IMR-90 (cell line): ENCODE results near the gene NEURL1B. TPM values are rescaled to one million over a fixed set of nuclear protein-coding genes. Genes with fewer than 3 reads are reported as not detected.

Source experiments
- ATAC-seq: fragments of 200-7000 bp; cut with Tn5 transposase; 2 replicates; pipeline ENCODE4 v1.9.1; 2020; ENCODE audit warnings: low read depth, mild to moderate bottlenecking, moderate library complexity
- BruUV-seq: library from RNA; stranded (reverse); fragments of 400-500 nt; replicated peaks from 2 replicates; lab custom pipeline; 2021; lab: Mats Ljungman, UMichigan
- CTCF ChIA-PET: fragments of 300-600 bp; formaldehyde crosslinking; extraction: SDS; loops from one replicate; lab custom pipeline; 2021; ENCODE audit warnings: antibody characterized with exemption; lab: Yijun Ruan, JAX
- POLR2A ChIA-PET: fragments of 300-600 bp; sonication (Branson Sonifier 250); formaldehyde crosslinking; loops from one replicate; lab custom pipeline; 2022; ENCODE audit warnings: antibody characterized with exemption; ENCODE audit not compliant: unreplicated experiment; lab: Charles Lee
- DNase-seq: peaks from one replicate; pipeline ENCODE4 v3.0.0; 2013
- H2AFZ ChIP-seq: replicated peaks from 2 replicates; pipeline ENCODE3; 2013; ENCODE audit warnings: low read length, mild to moderate bottlenecking; ENCODE audit not compliant: poor library complexity
- H2AK5ac ChIP-seq: 2 replicates; pipeline ENCODE4 v1.6.1; 2013; ENCODE audit warnings: low read depth, low read length, inconsistent platforms
- H2AK9ac ChIP-seq: replicated peaks from 2 replicates; pipeline ENCODE3; 2013; ENCODE audit warnings: mild to moderate bottlenecking, low read depth, low read length, moderate library complexity; ENCODE audit not compliant: poor library complexity
- H2BK120ac ChIP-seq: 2 replicates; pipeline ENCODE4 v1.6.1; 2013; ENCODE audit warnings: low read depth, low read length, inconsistent platforms
- H2BK15ac ChIP-seq: 3 replicates; pipeline ENCODE4 v1.6.1; 2013; ENCODE audit warnings: low read depth, low read length, inconsistent platforms
- H2BK20ac ChIP-seq: 2 replicates; pipeline ENCODE4 v1.6.1; 2013; ENCODE audit warnings: low read depth, mild to moderate bottlenecking, inconsistent platforms, low read length, moderate library complexity
- H2BK5ac ChIP-seq: 2 replicates; pipeline ENCODE4 v1.6.1; 2013; ENCODE audit warnings: mild to moderate bottlenecking, low read depth, low read length, inconsistent platforms; ENCODE audit not compliant: poor library complexity, severe bottlenecking
- H3K14ac ChIP-seq: replicated peaks from 2 replicates; pipeline ENCODE4 v1.6.1; 2013; ENCODE audit warnings: low read depth, low read length, inconsistent platforms
- H3K18ac ChIP-seq: 2 replicates; pipeline ENCODE4 v1.6.1; 2013; ENCODE audit warnings: low read depth, low read length, control low read depth
- H3K23ac ChIP-seq: 2 replicates; pipeline ENCODE4 v1.6.1; 2013; ENCODE audit warnings: low read depth, low read length, inconsistent platforms
- H3K27ac ChIP-seq: 2 replicates; pipeline ENCODE4 v1.5.1; 2013; ENCODE audit warnings: mild to moderate bottlenecking, control low read depth, low read length; ENCODE audit not compliant: insufficient read depth
- H3K27me3 ChIP-seq: 2 replicates; pipeline ENCODE4 v1.6.1; 2013; ENCODE audit warnings: low read length; ENCODE audit not compliant: control insufficient read depth, insufficient read depth
- H3K36me3 ChIP-seq: 2 replicates; pipeline ENCODE4 v1.6.1; 2013; ENCODE audit warnings: low read length, mixed read lengths; ENCODE audit not compliant: control insufficient read depth, insufficient read depth
- H3K4ac ChIP-seq: 2 replicates; pipeline ENCODE4 v1.6.1; 2013; ENCODE audit warnings: low read depth, low read length, inconsistent platforms
- H3K4me1 ChIP-seq: 2 replicates; pipeline ENCODE4 v1.6.1; 2013; ENCODE audit warnings: low read length, mixed read lengths; ENCODE audit not compliant: control insufficient read depth, insufficient read depth
- H3K4me2 ChIP-seq: 2 replicates; pipeline ENCODE4 v1.6.1; 2013; ENCODE audit warnings: low read depth, mild to moderate bottlenecking, control low read depth, low read length, moderate library complexity
- H3K4me3 ChIP-seq: 2 replicates; pipeline ENCODE4 v1.5.1; 2013; ENCODE audit warnings: low read depth, mild to moderate bottlenecking, control low read depth, low read length, moderate library complexity; ENCODE audit not compliant: insufficient read depth
- H3K56ac ChIP-seq: 2 replicates; pipeline ENCODE4 v1.6.1; 2013; ENCODE audit warnings: low read length, inconsistent platforms; ENCODE audit not compliant: insufficient read depth; ENCODE audit errors: extremely low read depth
- H3K79me1 ChIP-seq, 2 experiments: 2 replicates each; pipeline ENCODE4 v1.6.1; 2013; ENCODE audit warnings: low read length in 2 of 2, inconsistent platforms in 1 of 2, low read depth in 1 of 2
- H3K9ac ChIP-seq: 2 replicates; pipeline ENCODE4 v1.6.1; 2013; ENCODE audit warnings: low read depth, low read length, control low read depth
- H3K9me1 ChIP-seq: 2 replicates; pipeline ENCODE4 v1.6.1; 2013; ENCODE audit warnings: low read length, inconsistent platforms; ENCODE audit not compliant: insufficient read depth
- H3K9me3 ChIP-seq: 2 replicates; pipeline ENCODE4 v1.6.1; 2013; ENCODE audit warnings: low read length; ENCODE audit not compliant: control insufficient read depth, insufficient read depth
- H4K20me1 ChIP-seq: 2 replicates; pipeline ENCODE4 v1.6.1; 2013; ENCODE audit warnings: low read length, inconsistent platforms; ENCODE audit not compliant: insufficient read depth
- H4K5ac ChIP-seq: 2 replicates; pipeline ENCODE4 v1.6.1; 2013; ENCODE audit warnings: mild to moderate bottlenecking, low read depth, low read length, control low read depth
- H4K8ac ChIP-seq, 2 experiments: 2 replicates each; pipeline ENCODE4 v1.6.1; 2013; ENCODE audit warnings: low read depth in 2 of 2, low read length in 2 of 2, control low read depth in 1 of 2, inconsistent platforms in 1 of 2
- H4K91ac ChIP-seq: 2 replicates; pipeline ENCODE4 v1.6.1; 2013; ENCODE audit warnings: low read depth, low read length, inconsistent platforms; ENCODE audit not compliant: insufficient read depth
- BHLHE40 ChIP-seq: fragments of 150-350 bp; IDR thresholded peaks from 2 replicates; pipeline ENCODE4 v1.6.1; 2016; ENCODE audit warnings: mild to moderate bottlenecking, low read depth, low read length
- CEBPB ChIP-seq: IDR thresholded peaks from 2 replicates; pipeline ENCODE4 v1.6.1; 2012; ENCODE audit warnings: low read depth, low read length, improper control_type of control experiment
- CHD1 ChIP-seq: IDR thresholded peaks from 2 replicates; pipeline ENCODE4 v1.6.1; 2012; ENCODE audit warnings: low read depth, low read length, improper control_type of control experiment
- CTCF ChIP-seq: conservative IDR thresholded peaks from 2 replicates; pipeline ENCODE4 v1.5.1; 2012; ENCODE audit warnings: mild to moderate bottlenecking, low read depth, low read length, improper control_type of control experiment
- FOS ChIP-seq: fragments of 150-350 bp; IDR thresholded peaks from 2 replicates; pipeline ENCODE4 v1.6.1; 2016; ENCODE audit warnings: low read depth, low read length
- MAFK ChIP-seq: IDR thresholded peaks from 2 replicates; pipeline ENCODE4 v1.6.1; 2012; ENCODE audit warnings: low read depth, low read length, improper control_type of control experiment
- MAZ ChIP-seq: IDR thresholded peaks from 2 replicates; pipeline ENCODE4 v1.6.1; 2012; ENCODE audit warnings: low read depth, mild to moderate bottlenecking, low read length, improper control_type of control experiment, moderate library complexity, borderline replicate concordance
- MXI1 ChIP-seq: IDR thresholded peaks from 2 replicates; pipeline ENCODE4 v1.6.1; 2012; ENCODE audit warnings: low read depth, mild to moderate bottlenecking, low read length, moderate library complexity, borderline replicate concordance
- NFE2L2 ChIP-seq: fragments of 150-350 bp; IDR thresholded peaks from 2 replicates; pipeline ENCODE4 v1.6.1; 2016; ENCODE audit warnings: low read depth, mild to moderate bottlenecking, low read length
- RAD21 ChIP-seq: IDR thresholded peaks from 2 replicates; pipeline ENCODE4 v1.6.1; 2012; ENCODE audit warnings: low read length, improper control_type of control experiment
- SMC3 ChIP-seq: fragments of 150-350 bp; IDR thresholded peaks from 2 replicates; pipeline ENCODE4 v1.6.1; 2016; ENCODE audit warnings: low read depth, mild to moderate bottlenecking, antibody characterized with exemption, low read length, moderate library complexity
- USF2 ChIP-seq: fragments of 150-350 bp; IDR thresholded peaks from 2 replicates; pipeline ENCODE4 v1.6.1; 2017; ENCODE audit warnings: mild to moderate bottlenecking, antibody characterized with exemption, low read length, low read depth
- WGBS, 2 experiments: methylation state at CpG; one replicate each; pipeline versions ENCODE4 v1.1.5 to v1.1.7; 2013; ENCODE audit warnings: missing lambda C conversion rate in 2 of 2; ENCODE audit not compliant: insufficient read length in 1 of 2; ENCODE audit errors: extremely low coverage in 2 of 2; 5-methylcytosine and 5-hydroxymethylcytosine counted together
- dilution Hi-C: fragments of 300-500 bp; cut with HindIII; formaldehyde crosslinking; loops from one replicate; pipeline ENCODE4 v1.14.3; 2018; ENCODE audit warnings: low sequenced_read_pairs; ENCODE audit not compliant: unreplicated experiment
- in situ Hi-C: fragments of 300-500 bp; cut with MboI; formaldehyde crosslinking; loops from 3 replicates; pipeline ENCODE4 v1.14.3; 2019; ENCODE audit warnings: low sequenced_read_pairs, inconsistent platforms, mixed read lengths
- intact Hi-C: fragments of 100-400 bp; cut with micrococcal nuclease; formaldehyde crosslinking; loops from 2 replicates; pipeline ENCODE4 v1.10.0; 2022
- polyA plus RNA-seq, 3 experiments: library from polyadenylated mRNA; depleted of rRNA; stranded (reverse); fragments of >200 nt; gene quantifications; 2 replicates each; pipeline ENCODE4 v1.2.3, GENCODE V29; 2012; ENCODE audit warnings: low replicate concordance in 1 of 3
- total RNA-seq: library from RNA; depleted of rRNA; stranded (reverse); fragments of >200 nt; gene quantifications from 2 replicates; pipeline ENCODE4 v1.2.3, GENCODE V29; 2012

The NEURL1B gene
- total and polyA plus RNA-seq, 2 of the 4 experiments (the other 2 are of a cell fraction): 1.8 to 2.8 TPM

GRCh38 chr5:172714491-172715420 lies 73.7 kb downstream of the NEURL1B start:
- POLR2A ChIA-PET: interaction anchor here (1.1 to 1.5 kb wide), 3 partner anchors 51 to 57 kb away, joined by 3 to 13 read pairs (median 9); no protein-coding TSS in a partner anchor
- TF ChIP-seq USF2 (no peak), FOS (no peak), RAD21 (peak; percentile 64), CHD1 (no peak), CEBPB (no peak), NFE2L2 (no peak), BHLHE40 (no peak), CTCF (peak; percentile 69), MXI1 (no peak), SMC3 (peak; percentile 44), MAZ (peak; percentile 64; the same call in 1 of the 2 replicates), MAFK (no peak)

More at GRCh38 chr5:172714491-172715420, 73.7 kb downstream of the NEURL1B start:
- 42% methylated on average over 2 of the region's 15 CpGs; no CpG with 5 or more reads in 1 of the 2 experiments for WGBS, 2 experiments
- peak overlapping the region; percentile 88 for H2BK120ac ChIP-seq
- peaks cover 0 to 5% of the 10 kb centered on the region in 2 experiments; a peak in 2 of 4 replicates for H3K79me1 ChIP-seq
- no peak overlapping the region for H3K14ac ChIP-seq
- no peaks in the 10 kb centered on the region for H3K36me3 ChIP-seq
- peak overlapping the region; percentile 84; the same call in 1 of the 2 replicates for H2BK20ac ChIP-seq
- peak overlapping the region; percentile 95 for H2AK5ac ChIP-seq
- peak overlapping the region; percentile 79 for H4K91ac ChIP-seq
- H3K4ac ChIP-seq: peak overlapping the region; percentile 83
- no peak overlapping the region for H3K18ac ChIP-seq
- H3K4me2 ChIP-seq: no peak overlapping the region
- dilution Hi-C loops (no loop called here), intact Hi-C loops (loop anchor here (5.0 to 10.0 kb wide), 3 partner anchors 120 to 343 kb away; partner anchors contain the start of genes CREBRF and ERGIC1), in situ Hi-C loops (loop anchor here (5.0 to 25.0 kb wide), 3 partner anchors 53 to 873 kb away; no protein-coding TSS in a partner anchor)
- 0 out of 2 replicates have a peak overlapping the region, but pooled peaks have one; percentile 19 for H3K23ac ChIP-seq
- no peak overlapping the region; the same call in 1 of the 2 replicates for H3K9ac ChIP-seq
- peak overlapping the region; percentile 2; the same call in 1 of the 2 replicates for H3K27ac ChIP-seq
- CTCF ChIA-PET: interaction anchor here (0.7 to 1.8 kb wide), 23 partner anchors 10 to 450 kb away, joined by 3 to 25 read pairs (median 4); partner anchors contain the start of gene DUSP1
- no peak overlapping the region for H3K56ac ChIP-seq
- H2AK9ac ChIP-seq: peak overlapping the region; percentile 51
- H4K20me1 ChIP-seq: no peaks in the 10 kb centered on the region
- ATAC-seq (peak; percentile 74), DNase-seq (peak; percentile 61)
- H3K4me3 ChIP-seq: no peak overlapping the region
- H3K9me1 ChIP-seq: peaks cover 6% of the 10 kb centered on the region; the same call in 1 of the 2 replicates
- H4K5ac ChIP-seq: no peak overlapping the region
- no TSS peak for BruUV-seq
- peak overlapping the region; percentile 12 to 33; a peak in 3 of 4 replicates for H4K8ac ChIP-seq
- H3K27me3 ChIP-seq: no peaks in the 10 kb centered on the region
- peak overlapping the region; percentile 84 for H2AFZ ChIP-seq
- peak overlapping the region; percentile 98; the same call in 2 of the 3 replicates for H2BK15ac ChIP-seq
- H3K4me1 ChIP-seq: peaks cover 6% of the 10 kb centered on the region
- peak overlapping the region; percentile 32 for H2BK5ac ChIP-seq
- H3K9me3 ChIP-seq: no peaks in the 10 kb centered on the region
